HUES64 (cell line): Measurements from ENCODE around the gene SVEP1.

Experiments
- H3K27ac ChIP-seq: 2 replicates; pipeline ENCODE4 v1.7.0; 2013; ENCODE audit warnings: low read depth, low read length, inconsistent platforms
- H3K27me3 ChIP-seq: 2 replicates; pipeline ENCODE4 v1.6.1; 2013; ENCODE audit warnings: mild to moderate bottlenecking, low read length; ENCODE audit not compliant: insufficient read depth
- H3K36me3 ChIP-seq: 2 replicates; pipeline ENCODE4 v1.6.1; 2013; ENCODE audit warnings: mild to moderate bottlenecking, low read length; ENCODE audit not compliant: insufficient read depth
- H3K4me1 ChIP-seq: 2 replicates; pipeline ENCODE4 v1.6.1; 2013; ENCODE audit warnings: mild to moderate bottlenecking, low read length, moderate library complexity; ENCODE audit not compliant: insufficient read depth
- H3K4me3 ChIP-seq: 2 replicates; pipeline ENCODE4 v1.5.1; 2013; ENCODE audit warnings: mild to moderate bottlenecking, low read length, moderate library complexity
- H3K9ac ChIP-seq: 2 replicates; pipeline ENCODE4 v1.6.1; 2013; ENCODE audit warnings: mild to moderate bottlenecking, low read depth, low read length
- H3K9me3 ChIP-seq: 2 replicates; pipeline ENCODE4 v1.6.1; 2013; ENCODE audit warnings: low read depth, low read length; ENCODE audit not compliant: insufficient read depth
- WGBS: fragments of 150-250, 120-280 bp; methylation state at CpG from one replicate; pipeline ENCODE4 v1.1.7; 2013; ENCODE audit warnings: missing lambda C conversion rate; 5-methylcytosine and 5-hydroxymethylcytosine counted together

Gene SVEP1

DNA sequence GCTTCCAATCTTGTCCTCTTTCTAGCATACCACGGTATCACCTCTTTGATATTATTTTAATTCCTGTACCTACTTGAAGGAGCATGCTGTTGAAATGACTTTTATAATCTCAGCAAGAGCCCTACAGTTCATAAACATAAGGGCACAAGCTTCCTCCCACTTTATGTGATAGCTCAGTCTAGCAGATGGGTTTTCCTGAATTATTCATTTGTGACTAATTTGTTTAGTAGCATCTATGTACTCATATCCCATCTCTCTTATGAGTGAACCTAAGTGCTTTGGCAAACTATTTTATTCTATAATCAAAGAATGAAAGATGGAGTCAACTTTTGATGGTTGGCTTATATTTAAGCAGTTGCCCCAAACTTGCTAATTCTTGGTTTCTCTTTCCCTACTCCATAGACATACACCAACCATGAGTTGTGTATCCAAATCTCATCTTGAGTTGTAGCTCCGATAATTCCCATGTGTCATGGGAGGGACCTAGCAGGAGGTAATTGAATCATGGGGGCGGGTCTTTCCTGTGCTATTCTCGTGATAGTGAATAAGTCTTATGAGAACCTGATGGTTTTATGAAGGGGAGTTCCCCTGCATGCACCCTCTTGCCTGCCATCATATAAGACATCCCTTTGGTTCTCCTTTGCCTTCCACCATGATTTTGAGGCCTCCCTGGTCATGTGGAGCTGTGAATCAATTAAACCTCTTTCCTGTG lies 259.6 kb downstream of the SVEP1 start:
- Histone ChIP-seq H3K4me3 (no peak overlapping the region), H3K27me3 (no peaks in the 10 kb centered on the region), H3K9ac (no peak overlapping the region), H3K9me3 (no peaks in the 10 kb centered on the region), H3K4me1 (peaks cover 12% of the 10 kb centered on the region; the same call in 1 of the 2 replicates), H3K27ac (no peak overlapping the region), H3K36me3 (no peaks in the 10 kb centered on the region)
- 95% methylated on average over 4 of the region's 4 CpGs for WGBS

DNA sequence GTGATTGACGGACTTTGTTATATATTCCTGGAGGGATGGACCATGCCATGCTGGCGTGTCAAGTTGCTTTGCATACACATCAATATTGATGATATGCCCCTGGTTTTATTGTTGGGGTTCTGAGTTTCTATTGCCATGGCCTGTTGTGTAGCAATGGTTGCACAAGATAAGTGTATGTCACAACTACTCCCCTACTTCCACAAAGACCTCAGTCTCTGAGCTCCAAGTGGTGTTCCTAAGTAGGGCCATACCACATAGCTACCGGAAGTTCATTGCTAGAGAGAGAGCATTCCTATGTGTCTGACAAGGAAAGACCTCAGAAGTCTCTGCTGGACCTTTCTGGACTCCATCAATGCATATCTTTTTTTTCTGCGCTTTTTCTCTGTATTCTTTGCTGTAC lies 261.6 kb downstream of the SVEP1 start:
- 95% methylated on average over 3 of the region's 4 CpGs for WGBS
- H3K9ac ChIP-seq: no peak overlapping the region
- no peaks in the 10 kb centered on the region for H3K27me3 ChIP-seq
- no peak overlapping the region for H3K4me3 ChIP-seq
- no peak overlapping the region for H3K27ac ChIP-seq
- no peaks in the 10 kb centered on the region for H3K9me3 ChIP-seq
- H3K36me3 ChIP-seq: no peaks in the 10 kb centered on the region
- H3K4me1 ChIP-seq: peaks cover 12% of the 10 kb centered on the region; the same call in 1 of the 2 replicates

DNA sequence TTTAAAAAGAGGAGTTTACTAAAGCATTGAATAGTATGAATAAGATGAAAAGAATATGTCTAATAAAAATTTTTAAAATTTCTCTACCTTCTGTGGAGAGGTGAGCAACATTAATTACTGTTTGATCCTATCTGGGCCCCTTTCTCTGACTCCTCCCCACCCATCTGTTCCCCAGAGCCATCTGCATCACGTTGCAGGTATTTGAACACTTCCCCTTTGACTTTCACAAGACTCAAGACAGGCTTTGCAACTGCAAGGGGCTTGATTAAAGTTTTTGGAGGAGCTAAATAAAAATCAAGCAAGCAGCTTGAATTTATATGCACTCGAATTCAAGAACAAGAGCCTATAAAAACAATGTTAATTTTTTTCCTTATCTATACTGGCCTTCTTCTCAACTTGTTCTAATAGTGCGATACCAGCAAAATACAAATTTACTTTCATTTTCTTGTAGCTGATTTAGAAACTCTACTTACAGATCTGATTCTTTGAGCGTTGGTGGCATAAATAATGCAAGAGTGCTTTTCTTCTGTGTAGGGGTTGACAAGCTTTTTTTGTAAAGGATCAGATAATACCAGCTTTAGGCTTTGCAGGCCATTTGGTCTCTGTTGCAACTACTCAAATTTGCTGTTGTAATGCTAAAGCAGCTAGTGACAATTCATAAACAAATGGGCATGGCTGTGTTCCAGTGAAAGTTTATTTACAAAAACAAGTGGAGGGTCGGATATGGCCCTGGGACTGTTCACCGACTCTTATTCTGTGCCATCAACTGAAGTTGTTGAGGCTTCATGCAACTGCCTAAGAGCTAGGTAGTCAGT lies 263.1 kb downstream of the SVEP1 start:
- Histone ChIP-seq H3K4me3 (no peak overlapping the region), H3K27me3 (no peaks in the 10 kb centered on the region), H3K27ac (no peak overlapping the region), H3K9ac (no peak overlapping the region), H3K36me3 (no peaks in the 10 kb centered on the region), H3K9me3 (peaks cover 5% of the 10 kb centered on the region; the same call in 1 of the 2 replicates), H3K4me1 (peaks cover 12% of the 10 kb centered on the region; the same call in 1 of the 2 replicates)
- 82% methylated on average over 5 of the region's 6 CpGs for WGBS
